HEK293 (cell line): ENCODE measurements around the gene TMEM134.

Source experiments
- BCL11B ChIP-seq: fragments of 450-650 bp; formaldehyde crosslinking; IDR thresholded peaks from 2 replicates; pipeline ENCODE4 v1.5.1; 2016; ENCODE audit warnings: low read depth, missing biosample characterization, missing genetic modification characterization
- EGR2 ChIP-seq: fragments of 450-650 bp; formaldehyde crosslinking; IDR thresholded peaks from 2 replicates; pipeline ENCODE4 v1.5.1; 2016; ENCODE audit warnings: low read depth, missing biosample characterization, missing genetic modification characterization
- ELK4 ChIP-seq: IDR thresholded peaks from 2 replicates; pipeline ENCODE4 v1.6.1; 2011; ENCODE audit warnings: mild to moderate bottlenecking, low read depth, low read length, borderline replicate concordance
- KLF8 ChIP-seq: fragments of 450-650 bp; formaldehyde crosslinking; IDR thresholded peaks from 2 replicates; pipeline ENCODE4 v1.5.1; 2016; ENCODE audit warnings: missing biosample characterization, missing genetic modification characterization
- PRDM10 ChIP-seq: fragments of 450-650 bp; formaldehyde crosslinking; IDR thresholded peaks from 2 replicates; pipeline ENCODE4 v1.5.1; 2016; ENCODE audit warnings: missing biosample characterization, missing genetic modification characterization
- SETDB1 ChIP-seq: IDR thresholded peaks from one replicate; pipeline ENCODE4 v1.6.1; 2017; ENCODE audit warnings: mild to moderate bottlenecking, low read length, moderate library complexity, mixed read lengths; ENCODE audit not compliant: insufficient read length
- SP3 ChIP-seq: fragments of 450-650 bp; formaldehyde crosslinking; IDR thresholded peaks from 2 replicates; pipeline ENCODE4 v1.5.1; 2016; ENCODE audit warnings: missing biosample characterization, missing genetic modification characterization
- WT1 ChIP-seq: fragments of 450-650 bp; formaldehyde crosslinking; IDR thresholded peaks from 2 replicates; pipeline ENCODE4 v1.5.1; 2016; ENCODE audit warnings: missing biosample characterization, missing genetic modification characterization
- ZBTB20 ChIP-seq: fragments of 450-650 bp; formaldehyde crosslinking; IDR thresholded peaks from 2 replicates; pipeline ENCODE4 v1.5.1; 2016; ENCODE audit warnings: missing biosample characterization, missing genetic modification characterization
- ZBTB26 ChIP-seq: fragments of 450-650 bp; formaldehyde crosslinking; optimal IDR thresholded peaks from 2 replicates; pipeline ENCODE3; 2016; ENCODE audit warnings: missing biosample characterization, mild to moderate bottlenecking, missing genetic modification characterization
- ZFP3 ChIP-seq: fragments of 450-650 bp; formaldehyde crosslinking; IDR thresholded peaks from 2 replicates; pipeline ENCODE4 v1.5.1; 2016; ENCODE audit warnings: low read depth, missing biosample characterization, missing genetic modification characterization
- ZFP37 ChIP-seq: fragments of 450-650 bp; formaldehyde crosslinking; IDR thresholded peaks from 2 replicates; pipeline ENCODE4 v1.5.1; 2016; ENCODE audit warnings: missing biosample characterization, missing genetic modification characterization
- ZIC2 ChIP-seq: fragments of 450-650 bp; formaldehyde crosslinking; IDR thresholded peaks from 2 replicates; pipeline ENCODE4 v1.5.1; 2016; ENCODE audit warnings: missing biosample characterization, missing genetic modification characterization
- ZNF211 ChIP-seq: fragments of 450-650 bp; formaldehyde crosslinking; IDR thresholded peaks from 2 replicates; pipeline ENCODE4 v1.5.1; 2016; ENCODE audit warnings: low read depth, missing biosample characterization, missing genetic modification characterization
- ZNF302 ChIP-seq: fragments of 450-650 bp; formaldehyde crosslinking; IDR thresholded peaks from 2 replicates; pipeline ENCODE4 v1.5.1; 2016; ENCODE audit warnings: missing biosample characterization, missing genetic modification characterization, low read depth
- ZNF391 ChIP-seq: fragments of 450-650 bp; formaldehyde crosslinking; IDR thresholded peaks from 2 replicates; pipeline ENCODE4 v1.5.1; 2016; ENCODE audit warnings: low read depth, missing biosample characterization, missing genetic modification characterization, borderline replicate concordance
- ZNF394 ChIP-seq: fragments of 450-650 bp; formaldehyde crosslinking; IDR thresholded peaks from 2 replicates; pipeline ENCODE4 v1.5.1; 2016; ENCODE audit warnings: missing biosample characterization, missing genetic modification characterization, mild to moderate bottlenecking, moderate library complexity, borderline replicate concordance
- ZNF423 ChIP-seq: fragments of 450-650 bp; formaldehyde crosslinking; IDR thresholded peaks from 2 replicates; pipeline ENCODE4 v1.5.1; 2016; ENCODE audit warnings: missing biosample characterization, missing genetic modification characterization
- ZNF501 ChIP-seq: fragments of 450-650 bp; formaldehyde crosslinking; IDR thresholded peaks from 2 replicates; pipeline ENCODE4 v1.5.1; 2016; ENCODE audit warnings: missing biosample characterization, missing genetic modification characterization
- ZNF530 ChIP-seq: fragments of 450-650 bp; formaldehyde crosslinking; IDR thresholded peaks from 2 replicates; pipeline ENCODE4 v1.5.1; 2016; ENCODE audit warnings: low read depth, missing biosample characterization, missing genetic modification characterization
- ZNF580 ChIP-seq: fragments of 450-650 bp; formaldehyde crosslinking; IDR thresholded peaks from 2 replicates; pipeline ENCODE4 v1.5.1; 2016; ENCODE audit warnings: missing biosample characterization, missing genetic modification characterization
- ZNF610 ChIP-seq: fragments of 450-650 bp; formaldehyde crosslinking; IDR thresholded peaks from 2 replicates; pipeline ENCODE4 v1.5.1; 2016; ENCODE audit warnings: missing biosample characterization, missing genetic modification characterization, borderline replicate concordance
- ZNF639 ChIP-seq: fragments of 450-650 bp; formaldehyde crosslinking; IDR thresholded peaks from 2 replicates; pipeline ENCODE4 v1.5.1; 2016; ENCODE audit warnings: missing biosample characterization, missing genetic modification characterization
- ZNF664 ChIP-seq: fragments of 450-650 bp; formaldehyde crosslinking; IDR thresholded peaks from 2 replicates; pipeline ENCODE4 v1.5.1; 2016; ENCODE audit warnings: missing biosample characterization, missing genetic modification characterization
- ZNF707 ChIP-seq: fragments of 450-650 bp; formaldehyde crosslinking; IDR thresholded peaks from 2 replicates; pipeline ENCODE4 v1.5.1; 2016; ENCODE audit warnings: missing biosample characterization, missing genetic modification characterization
- ZNF76 ChIP-seq: fragments of 450-650 bp; formaldehyde crosslinking; IDR thresholded peaks from 2 replicates; pipeline ENCODE4; 2016; ENCODE audit warnings: low read depth, missing biosample characterization, missing genetic modification characterization, borderline replicate concordance
- ZSCAN23 ChIP-seq: fragments of 450-650 bp; formaldehyde crosslinking; IDR thresholded peaks from 2 replicates; pipeline ENCODE4 v1.5.1; 2016; ENCODE audit warnings: missing biosample characterization, missing genetic modification characterization
- ZSCAN30 ChIP-seq: fragments of 450-650 bp; IDR thresholded peaks from 2 replicates; pipeline ENCODE4 v1.5.1; 2018; ENCODE audit warnings: missing biosample characterization, mild to moderate bottlenecking, missing genetic modification characterization, moderate library complexity

The TMEM134 gene

GRCh38 chr11:67428052-67429001 is 40.7 kb downstream of the TMEM134 start, which contains the start of gene RPS6KB2 (continued):
- TF ChIP-seq ZIC2 (tag by site-specific recombination): 0 out of 2 replicates have a peak, but pooled peaks have one; percentile 18
- no peak for TF ChIP-seq SETDB1
- 0 out of 2 replicates have a peak, but pooled peaks have one; percentile 27 for TF ChIP-seq WT1 (tag by site-specific recombination)
- TF ChIP-seq ELK4: no peak; the same call in 1 of the 2 replicates
- TF ChIP-seq ZNF391 (tag by site-specific recombination): no peak; the same call in 1 of the 2 replicates
- peak; percentile 94 for TF ChIP-seq ZBTB26 (tag by site-specific recombination)
- TF ChIP-seq SP3 (tag by site-specific recombination): peak; percentile 75
- 0 out of 2 replicates have a peak, but pooled peaks have one; percentile 35 for TF ChIP-seq ZNF580
- TF ChIP-seq ZNF423 (tag by site-specific recombination): no peak
- no peak for TF ChIP-seq ZFP37
- peak; percentile 25; the same call in 1 of the 2 replicates for TF ChIP-seq ZBTB20 (tag by site-specific recombination)
- TF ChIP-seq ZNF76 (tag by site-specific recombination): peak; percentile 98
- TF ChIP-seq ZNF501 (tag by site-specific recombination): peak; percentile 59; the same call in 1 of the 2 replicates
- TF ChIP-seq ZNF664: no peak
- peak; percentile 35; the same call in 1 of the 2 replicates for TF ChIP-seq KLF8 (tag by site-specific recombination)
- TF ChIP-seq EGR2 (tag by site-specific recombination): 0 out of 2 replicates have a peak, but pooled peaks have one; percentile 14
- no peak for TF ChIP-seq ZFP3
- no peak for TF ChIP-seq ZNF211 (tag by site-specific recombination)
- no peak for TF ChIP-seq ZNF707 (tag by site-specific recombination)
- TF ChIP-seq ZNF639: peak; percentile 60; the same call in 1 of the 2 replicates
- TF ChIP-seq ZNF530 (tag by site-specific recombination): no peak
- 0 out of 2 replicates have a peak, but pooled peaks have one; percentile 35 for TF ChIP-seq ZNF394 (tag by site-specific recombination)
- TF ChIP-seq BCL11B: no peak
- peak; percentile 83 for TF ChIP-seq PRDM10
- TF ChIP-seq ZNF610 (tag by site-specific recombination): no peak
- TF ChIP-seq ZNF302: no peak
- no peak for TF ChIP-seq ZSCAN23 (tag by site-specific recombination)
- TF ChIP-seq ZSCAN30 (tag by site-specific recombination): peak; percentile 50; the same call in 1 of the 2 replicates
